Activated CD4-positive, alpha-beta T cell treated with anti-CD3 and anti-CD28 coated beads, Interleukin-2, amount 50 U/mL, for 24 hours (primary cell): ENCODE results near the gene SEMA4D.

Source experiments
- DNase-seq, 2 donors: peaks; one replicate each; pipeline ENCODE4 v3.0.0-alpha.2; 2020; ENCODE audit warnings: low read depth in 1 of 2, low spot score in 1 of 2

The SEMA4D gene

DNA sequence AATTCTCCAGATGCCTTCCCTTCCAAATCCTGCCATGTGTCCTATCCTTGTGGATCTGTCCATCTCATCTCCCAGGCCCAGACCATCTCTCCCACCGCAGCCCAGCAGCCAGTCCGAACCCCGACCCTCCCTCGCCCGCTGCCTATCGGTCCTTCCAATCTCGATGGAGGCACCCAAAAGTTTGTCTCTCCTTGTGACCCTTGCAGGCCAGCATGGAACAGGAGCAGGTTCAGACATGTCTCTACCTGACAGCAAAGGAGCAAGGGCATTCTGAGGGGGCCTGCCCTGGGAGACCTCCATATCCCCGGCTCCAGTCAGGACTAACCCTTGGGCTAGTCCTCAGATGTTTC lies 51.0 kb downstream of the SEMA4D start:
- no peak for DNase-seq

DNA sequence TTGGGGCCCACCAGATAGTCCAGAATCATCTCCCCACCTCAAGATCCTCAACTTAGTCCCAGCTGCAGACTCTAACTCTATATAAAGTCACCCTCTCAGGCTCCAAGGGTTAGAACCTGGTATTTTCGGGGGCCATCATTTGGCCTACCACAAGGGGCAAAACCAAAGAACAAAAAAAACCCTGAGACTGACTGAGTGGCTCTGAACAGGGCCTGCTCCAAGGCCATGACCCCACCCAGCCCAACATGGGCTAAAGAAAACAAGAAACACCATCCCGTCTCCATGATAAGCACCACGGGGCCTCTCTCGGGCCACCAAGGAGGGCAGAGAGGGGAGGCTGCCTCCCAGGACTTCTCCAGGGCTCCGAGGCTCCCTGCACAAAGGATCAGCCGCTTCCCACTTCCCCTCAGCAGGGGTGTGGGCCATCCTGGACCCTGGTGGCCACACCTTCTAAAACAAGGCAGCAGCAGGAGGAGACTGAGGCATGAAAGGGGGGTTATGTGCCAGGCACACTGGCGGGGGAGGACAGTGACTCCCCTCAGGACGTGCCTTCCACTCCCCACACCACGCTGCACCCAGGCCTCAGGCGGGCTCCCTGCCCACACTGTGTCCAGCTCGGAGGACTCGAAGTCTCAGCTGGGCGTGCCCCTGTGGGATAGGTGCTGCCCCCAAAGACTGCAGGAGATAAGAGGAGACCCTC lies 51.5 kb downstream of the SEMA4D start:
- DNase-seq, result no peak

DNA sequence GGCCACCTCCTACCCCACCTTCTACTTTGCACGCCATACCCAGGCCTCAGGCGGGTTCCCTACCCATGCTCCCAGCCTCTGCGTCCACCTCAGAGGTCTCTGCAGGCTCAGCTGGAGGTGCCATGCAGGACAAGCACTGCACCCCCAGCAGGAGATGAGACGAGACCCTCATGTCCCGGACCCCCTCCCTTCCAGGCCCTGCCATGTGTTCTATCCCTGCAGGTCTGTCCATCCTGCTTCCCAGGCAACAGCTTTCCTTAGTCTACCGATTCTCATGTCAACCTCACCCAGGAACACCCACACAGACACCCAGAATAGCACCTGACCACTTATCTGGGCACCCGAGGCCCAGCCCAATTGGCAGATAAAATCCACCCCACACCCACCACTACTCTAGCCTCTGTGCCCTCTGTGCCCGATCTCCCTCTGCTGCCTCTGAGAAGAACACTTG lies 52.1 kb downstream of the SEMA4D start:
- no peak for DNase-seq

DNA sequence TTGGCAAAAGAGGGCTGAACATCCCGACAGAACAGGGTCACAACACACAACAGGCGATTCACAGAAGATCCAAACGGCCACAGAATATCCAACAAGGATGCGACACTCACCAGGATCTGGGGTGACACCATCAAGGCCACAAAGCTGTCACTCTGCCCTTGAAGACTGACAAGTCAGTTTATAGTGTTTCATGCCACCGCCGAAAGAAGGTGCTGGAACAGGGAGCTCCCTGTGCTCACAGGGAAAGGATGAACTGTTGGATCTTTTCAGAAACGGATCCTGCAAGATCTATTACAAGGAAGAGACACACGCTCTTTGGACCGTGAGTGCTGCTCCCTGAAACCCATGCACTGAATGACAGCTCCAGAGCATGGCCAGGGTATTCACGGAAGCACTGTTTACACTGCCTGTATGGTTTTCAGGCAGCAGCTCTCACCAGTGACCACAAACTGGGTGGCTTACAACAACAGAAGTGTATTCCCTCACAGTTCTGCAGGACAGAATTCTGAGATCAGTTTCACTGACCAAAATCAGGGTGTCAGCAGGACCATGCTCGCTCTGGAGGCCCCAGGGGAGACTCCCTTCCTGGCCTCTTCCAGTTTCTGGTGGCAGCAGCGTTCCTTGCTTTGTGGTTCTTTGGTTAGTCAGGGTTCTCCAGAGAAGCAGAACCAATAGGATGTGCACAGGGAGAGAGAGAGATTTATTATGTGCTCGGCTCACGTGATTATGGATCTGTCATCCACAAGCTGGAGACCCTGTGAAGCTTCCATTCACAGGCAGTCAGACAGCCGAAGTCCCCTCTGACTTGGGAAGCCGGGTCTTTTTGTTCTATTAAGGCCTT lies 52.8 kb downstream of the SEMA4D start:
- no peak for DNase-seq

DNA sequence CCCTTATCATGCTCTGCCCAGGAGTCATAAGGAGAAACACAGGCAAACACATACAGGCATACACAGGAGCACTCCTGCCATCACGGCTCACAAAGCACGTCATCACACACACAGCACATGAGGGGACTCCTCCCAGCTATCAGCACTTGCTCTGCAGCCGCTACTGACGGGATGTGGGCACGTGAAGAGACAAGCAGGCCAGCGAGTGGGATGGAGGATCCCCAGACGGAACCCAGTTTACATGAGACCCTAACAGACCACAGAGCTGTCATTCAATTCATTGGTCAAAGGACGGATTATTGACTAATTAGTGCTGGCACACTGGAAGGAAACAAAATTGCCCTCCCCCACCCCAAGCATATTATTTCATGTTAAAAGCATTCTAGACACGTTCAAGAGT lies 53.6 kb downstream of the SEMA4D start:
- DNase-seq, result no peak

DNA sequence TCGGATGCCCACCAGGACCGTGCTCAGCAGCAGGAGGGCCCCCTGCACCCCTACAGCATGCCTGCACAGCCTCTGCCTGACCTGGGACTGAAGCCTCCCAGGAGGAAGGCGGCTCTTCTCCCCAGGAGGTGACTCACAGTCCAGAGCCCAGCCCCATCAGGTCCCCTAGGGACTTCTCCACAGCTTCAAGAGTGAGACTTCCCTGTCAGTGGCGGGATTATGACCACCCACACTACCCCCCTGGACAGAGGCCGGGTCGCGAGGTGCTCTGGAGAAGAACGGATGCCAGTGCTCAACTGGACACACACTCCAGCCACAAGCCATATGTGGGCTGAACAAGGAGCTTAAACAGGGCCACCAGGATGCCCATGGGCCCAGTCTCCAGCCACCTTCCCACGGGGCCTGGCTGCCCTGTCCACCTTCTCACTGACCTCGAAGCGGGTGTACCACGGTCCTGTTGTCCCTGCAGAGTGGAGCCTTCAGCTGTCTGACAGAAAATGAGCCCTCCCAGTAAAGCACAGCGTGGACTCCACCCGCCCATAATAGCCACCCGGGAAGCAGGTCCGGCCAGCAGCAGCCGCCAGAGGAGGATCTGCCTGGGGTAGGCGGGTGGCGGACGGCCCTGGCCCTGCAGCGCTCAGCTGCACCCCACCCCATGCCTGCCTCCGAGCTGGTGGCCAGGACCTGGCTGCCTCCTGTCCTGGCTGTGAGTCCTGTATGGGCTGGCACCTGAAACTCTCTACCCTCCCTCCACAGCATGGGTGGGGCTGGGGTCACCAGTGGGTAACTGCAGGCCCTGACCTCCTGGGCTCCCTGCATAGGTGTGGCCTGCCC lies 54.7 kb downstream of the SEMA4D start:
- DNase-seq, result no peak

DNA sequence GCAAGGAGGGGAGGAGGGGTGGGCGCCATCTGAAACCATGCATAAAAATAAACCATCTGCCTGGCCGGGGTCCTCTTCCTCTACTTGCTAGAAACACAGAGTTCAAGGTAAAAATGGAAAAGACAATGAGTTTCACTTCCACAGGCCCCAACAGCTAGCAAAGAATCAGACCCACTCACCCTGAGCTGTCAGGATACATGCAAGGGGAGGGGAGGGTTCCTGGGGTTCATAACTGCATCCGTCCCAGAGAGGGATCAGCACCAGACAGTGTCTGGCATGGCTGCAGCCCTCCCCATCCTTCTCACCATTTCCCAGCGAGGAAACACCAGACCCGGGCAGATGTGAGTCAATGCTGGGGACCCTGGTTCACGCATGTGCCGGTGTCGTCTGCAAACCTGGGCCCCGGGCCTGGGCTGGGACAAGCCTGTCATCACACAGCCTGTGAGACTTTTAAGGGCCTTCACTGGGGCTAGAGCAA lies 55.4 kb downstream of the SEMA4D start:
- DNase-seq, result no peak

DNA sequence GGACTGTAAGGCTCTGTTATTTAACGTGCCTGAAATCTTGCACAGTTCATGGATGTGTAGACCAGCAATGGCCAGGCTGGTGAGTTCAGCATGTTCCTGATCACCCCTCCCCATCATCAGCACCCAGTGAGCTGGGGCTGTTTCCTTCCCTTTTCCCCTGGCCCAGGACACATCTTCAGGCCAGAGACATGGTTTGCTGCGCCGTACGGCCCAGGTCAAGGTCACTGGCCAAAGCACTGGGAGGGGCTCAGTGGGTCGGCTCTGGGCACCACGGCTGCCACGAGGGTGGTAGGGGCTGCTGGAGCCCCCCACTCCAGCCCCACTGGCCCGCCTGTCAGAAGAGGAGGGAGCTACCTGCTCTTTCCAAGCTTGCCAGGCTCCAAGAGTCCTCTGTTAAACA lies 55.9 kb downstream of the SEMA4D start:
- DNase-seq, result no peak

DNA sequence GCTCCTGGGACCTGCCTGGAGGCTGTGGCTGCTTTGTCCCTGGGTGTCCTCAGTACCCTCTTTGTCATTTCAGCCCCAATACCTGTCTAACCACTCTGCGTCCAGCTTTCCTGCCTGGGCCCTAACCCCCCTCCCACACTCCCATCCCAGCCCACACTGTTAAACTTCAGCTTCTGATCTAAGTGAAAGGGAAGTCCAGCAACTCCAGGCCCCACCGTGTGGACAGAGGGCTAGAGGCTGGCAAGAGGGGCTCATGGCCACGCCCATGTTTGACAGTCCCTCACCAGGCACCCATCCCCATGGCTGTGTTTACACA lies 56.3 kb downstream of the SEMA4D start:
- DNase-seq, result no peak

DNA sequence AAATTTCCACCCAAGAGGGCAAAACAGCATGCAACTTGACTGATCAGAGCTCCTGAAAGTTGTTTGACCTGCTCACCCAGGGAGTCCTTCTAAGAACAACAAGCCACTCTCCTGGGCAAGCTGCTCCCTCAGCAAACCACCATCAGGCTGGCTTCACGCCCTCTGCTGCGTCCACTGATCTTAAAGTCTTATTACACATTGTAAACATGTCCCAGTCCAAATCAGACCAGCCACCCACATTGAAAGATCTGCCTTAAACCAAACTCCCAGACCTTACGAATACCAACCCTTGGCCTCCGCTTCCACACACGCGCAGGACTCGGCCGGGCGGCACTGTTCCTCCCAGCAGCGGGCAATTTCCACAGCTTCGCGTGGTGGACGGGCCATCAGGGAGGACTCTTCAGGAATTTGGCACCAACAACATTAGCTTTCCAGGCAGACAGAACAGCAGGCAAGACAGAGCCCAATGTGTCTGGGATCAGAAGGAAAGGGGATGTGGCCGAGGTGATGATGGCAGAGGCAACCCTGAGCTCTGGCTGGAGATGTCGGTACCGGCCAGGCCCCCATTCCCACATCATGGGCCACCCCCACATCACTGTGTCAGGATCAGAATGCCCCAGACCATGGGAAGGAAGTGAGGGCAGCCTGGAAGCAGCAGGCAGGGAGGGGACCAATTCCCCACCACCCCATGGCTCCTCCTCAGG lies 56.8 kb downstream of the SEMA4D start:
- DNase-seq, result no peak

DNA sequence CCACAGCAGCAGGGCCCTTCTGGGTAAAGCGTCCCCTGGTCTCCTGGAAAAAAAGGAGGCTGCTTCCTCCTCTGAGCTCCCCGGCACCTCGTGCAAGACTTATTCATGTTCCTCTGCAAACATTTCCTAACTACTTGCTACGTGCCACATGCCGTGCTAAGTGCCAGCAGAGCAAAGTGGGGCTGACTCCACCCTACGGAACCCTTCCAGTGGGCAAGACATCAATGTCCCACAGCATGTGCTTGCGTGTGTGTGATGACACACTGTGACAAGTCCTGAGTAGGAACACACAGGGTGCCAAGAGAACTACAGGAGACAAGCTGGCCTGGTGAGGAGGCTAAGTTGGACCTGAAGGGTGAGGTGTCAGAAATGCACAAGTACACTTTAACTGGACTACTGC lies 57.4 kb downstream of the SEMA4D start:
- DNase-seq, result no peak

DNA sequence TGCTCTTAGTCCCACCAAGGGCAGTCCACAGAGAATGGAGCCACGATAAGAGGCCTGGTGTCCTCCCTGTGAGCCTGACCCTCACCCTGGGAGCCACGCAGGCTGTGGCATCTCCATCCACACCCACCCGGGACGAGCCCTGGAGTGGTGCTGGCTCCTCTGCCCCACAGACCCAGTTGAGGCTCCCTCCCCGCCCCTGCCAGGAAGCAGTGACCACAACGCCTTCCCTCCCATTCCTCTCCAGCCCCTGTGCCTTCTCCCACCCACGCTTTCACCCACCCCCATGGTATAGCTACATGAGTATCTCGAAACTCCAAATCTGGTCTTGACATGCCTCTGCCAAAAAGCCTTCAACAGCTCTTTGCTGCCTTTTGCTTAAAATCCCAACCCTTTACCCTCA lies 57.9 kb downstream of the SEMA4D start:
- DNase-seq, result no peak

DNA sequence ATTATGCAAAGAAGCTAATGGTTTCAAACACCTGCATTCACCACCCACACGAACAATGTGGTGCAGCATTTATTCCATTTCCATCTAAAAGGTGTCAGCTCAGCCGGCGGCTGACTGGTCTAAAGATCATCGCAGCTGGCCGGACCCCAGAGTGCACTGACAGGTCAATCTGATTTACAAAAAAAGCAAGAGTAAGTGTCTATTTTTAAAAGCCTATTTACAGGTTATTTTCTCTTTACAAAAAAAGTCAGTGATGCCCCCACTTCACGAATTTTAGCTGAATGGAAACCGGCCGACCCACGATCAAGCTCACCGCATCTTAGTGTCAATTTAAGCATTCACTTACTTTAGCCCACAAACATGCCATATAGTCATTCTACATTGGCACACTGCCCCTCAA lies 58.3 kb downstream of the SEMA4D start:
- no peak for DNase-seq

DNA sequence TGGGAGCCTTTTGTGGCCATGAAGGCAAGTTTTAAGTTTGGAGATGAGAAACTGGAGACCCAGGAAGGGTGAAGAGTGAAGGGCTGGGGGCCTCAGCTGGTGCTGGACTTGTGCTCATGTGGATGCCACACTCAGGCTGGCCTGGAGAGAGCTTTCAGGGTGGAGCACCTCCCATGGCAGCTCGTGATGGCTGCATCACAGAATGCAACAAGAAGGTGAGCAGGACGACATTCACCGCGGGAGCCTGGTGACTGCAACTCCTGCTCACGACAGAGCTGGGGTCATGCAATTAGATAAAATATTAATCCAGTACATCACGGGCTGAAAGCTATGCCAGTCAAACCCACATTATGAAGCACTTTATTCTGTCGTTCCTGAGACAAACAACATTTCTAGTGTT lies 59.7 kb downstream of the SEMA4D start:
- no peak for DNase-seq

DNA sequence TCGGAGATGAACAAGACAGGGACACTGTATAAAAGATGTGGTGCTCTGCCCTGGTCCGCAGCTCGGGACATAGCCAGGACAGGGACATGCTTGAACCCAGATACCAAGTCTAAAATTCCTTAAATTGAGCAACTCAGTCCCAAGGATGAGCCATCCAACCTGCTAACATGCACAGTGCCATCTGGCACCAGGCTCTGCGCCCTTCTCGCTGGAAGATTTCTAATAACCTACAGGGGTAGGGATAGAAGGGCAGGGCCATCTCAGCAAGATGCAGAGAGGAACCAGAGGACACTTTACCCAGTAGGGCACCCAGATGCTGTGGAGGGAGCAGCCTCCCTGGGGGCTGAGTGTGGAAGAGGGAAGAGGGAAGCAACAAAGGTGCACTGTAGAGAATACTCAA lies 60.1 kb downstream of the SEMA4D start:
- DNase-seq, result no peak

DNA sequence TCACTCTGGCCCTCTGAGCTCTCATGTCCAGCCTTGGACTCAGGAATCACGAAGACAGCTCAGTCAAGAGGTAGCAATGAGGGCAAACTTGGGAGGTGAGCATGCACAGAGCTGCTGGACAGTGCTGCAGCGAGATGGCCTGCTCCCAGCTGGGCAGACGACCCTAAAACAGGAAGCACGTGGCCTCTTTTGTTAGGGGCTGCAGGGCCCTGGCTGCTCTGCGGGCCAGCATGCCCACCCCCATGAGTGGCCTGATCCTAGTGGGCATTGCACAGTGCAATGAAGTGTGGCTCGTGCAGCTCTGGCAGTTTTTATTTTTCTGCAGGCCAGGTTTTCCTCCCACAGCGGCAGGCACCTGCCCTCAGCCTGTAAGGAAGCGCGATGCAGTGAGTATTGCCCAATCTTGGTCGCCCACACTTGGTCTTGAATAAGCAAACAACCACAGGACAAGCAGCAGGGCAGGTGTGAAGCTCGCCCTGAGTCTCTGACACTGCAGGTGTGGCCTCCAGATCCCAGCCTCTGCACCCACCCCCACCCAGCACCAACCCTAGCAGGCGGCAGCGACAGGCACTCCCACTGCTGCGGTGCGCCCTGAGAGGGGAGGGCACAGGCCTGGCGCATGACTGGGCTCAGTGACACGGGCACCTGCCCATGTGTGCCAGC lies 60.8 kb downstream of the SEMA4D start:
- no peak for DNase-seq

DNA sequence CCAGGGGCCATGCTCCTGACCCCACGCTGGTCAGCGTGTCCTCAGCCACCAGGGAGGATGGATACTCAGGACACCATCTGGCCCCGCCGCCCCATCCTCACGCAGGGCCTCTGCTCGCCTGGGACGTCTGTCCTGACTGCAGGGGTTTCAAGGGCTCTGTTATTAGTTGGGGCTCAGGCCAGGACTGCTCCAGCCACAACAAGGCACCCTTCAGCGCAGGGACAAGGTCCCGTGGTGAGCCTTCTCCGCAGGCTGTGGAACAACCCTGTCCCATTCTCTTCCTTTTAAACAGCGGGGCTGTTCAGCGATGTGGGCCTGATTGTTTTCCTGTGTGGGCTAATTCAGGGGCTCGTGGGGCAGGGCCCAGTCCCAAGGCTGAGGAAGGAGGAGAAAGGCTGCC lies 61.6 kb downstream of the SEMA4D start:
- DNase-seq, result no peak

DNA sequence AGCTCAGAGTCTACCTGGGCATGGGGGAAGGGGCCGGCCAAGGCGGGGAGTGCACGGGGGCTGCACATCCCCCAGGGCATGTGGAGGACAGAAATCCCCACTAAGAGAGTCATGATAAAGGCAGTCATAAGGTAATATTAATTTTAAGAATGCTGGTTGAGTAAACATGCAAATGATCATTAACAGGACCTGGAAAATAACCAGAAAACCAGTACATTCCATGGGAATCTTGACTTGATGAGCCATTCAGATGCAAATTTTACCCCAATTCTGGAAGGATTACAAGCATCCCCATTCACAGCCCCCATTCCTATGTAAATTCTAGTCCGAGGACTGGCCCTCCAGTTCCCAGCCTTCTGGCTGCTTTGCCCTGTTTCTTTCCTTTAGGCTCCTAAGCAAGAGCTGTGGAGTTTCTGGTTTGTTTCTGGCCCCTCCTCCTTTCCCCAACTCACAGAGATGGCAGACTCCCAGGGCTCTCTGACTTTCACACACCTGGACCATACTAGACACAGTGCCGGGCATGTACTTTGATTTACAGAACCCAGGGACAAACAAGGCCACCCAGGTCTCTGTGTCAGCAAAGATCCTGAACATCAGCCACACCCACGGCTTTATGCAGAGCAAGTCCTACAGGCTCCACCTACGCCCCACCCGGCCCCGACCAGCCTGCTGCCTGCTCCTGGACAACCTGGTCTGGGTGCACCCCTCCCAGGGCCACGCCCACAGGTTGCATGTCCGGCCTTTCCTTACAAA lies 62.7 kb downstream of the SEMA4D start:
- no peak for DNase-seq

DNA sequence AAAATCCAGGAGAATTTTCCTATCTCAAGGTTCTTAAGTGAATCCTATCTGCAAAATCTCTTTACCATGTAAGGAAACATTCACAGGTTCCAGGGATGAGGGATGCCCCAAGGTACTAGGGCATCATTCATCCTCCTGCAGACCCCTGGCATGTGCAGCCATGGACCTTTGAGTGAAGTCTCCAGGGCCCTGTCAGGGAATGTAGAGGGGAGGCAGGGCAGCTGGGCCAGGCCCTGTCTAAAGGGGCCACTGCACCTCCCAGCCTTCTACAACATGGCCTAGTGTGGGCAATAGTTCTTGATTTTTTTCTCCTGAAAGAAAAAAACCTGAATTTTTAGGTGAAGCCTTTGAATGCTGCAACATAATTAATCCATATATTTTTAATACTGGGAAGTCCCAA lies 63.3 kb downstream of the SEMA4D start:
- no peak for DNase-seq

DNA sequence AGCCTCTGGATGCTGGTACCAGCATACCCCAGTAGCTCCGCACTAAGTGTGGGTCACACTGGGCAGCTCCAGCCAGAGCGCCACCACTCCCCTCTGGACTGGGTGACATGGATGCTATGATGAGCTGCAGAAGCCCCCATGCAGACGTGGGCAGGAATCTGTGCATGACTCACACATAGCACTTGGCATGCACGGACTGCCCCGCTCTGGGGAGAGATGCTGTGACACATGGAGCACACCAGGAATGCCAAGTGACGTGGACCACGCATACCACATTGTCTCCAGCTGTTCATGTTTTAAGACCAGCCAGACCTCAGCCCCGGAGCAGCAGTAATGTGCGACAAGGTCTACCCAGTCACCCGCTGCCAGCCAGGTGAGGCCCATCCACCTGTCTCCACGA lies 64.1 kb downstream of the SEMA4D start:
- DNase-seq, result no peak
